NCI-H1048 (cell line): ENCODE results near the gene KLHL1.

Experiments
- DNase-seq: peaks from one replicate; lab custom pipeline; 2025; lab: John Stamatoyannopoulos, UW

The KLHL1 gene

DNA sequence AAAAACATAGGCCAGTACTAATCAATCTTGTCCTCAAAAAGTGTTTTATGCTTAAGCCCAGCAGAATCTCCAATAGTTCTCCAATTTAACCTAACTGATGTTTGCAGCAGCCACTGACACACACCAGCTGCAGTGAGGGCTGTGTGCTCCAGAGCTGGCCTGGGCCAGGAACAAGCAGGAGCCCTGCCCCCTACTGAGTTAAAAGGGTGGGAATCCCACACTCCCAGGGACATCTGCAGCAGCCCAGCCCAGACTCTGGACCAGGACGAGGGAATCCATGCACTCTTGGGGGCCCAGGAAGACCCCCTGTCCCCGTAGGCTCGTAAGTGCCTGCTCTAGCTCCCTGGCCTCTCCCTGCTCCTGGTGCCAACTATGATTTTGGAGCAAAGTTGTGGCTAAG is 92.1 kb downstream of the KLHL1 start:
- DNase-seq, result no peak

DNA sequence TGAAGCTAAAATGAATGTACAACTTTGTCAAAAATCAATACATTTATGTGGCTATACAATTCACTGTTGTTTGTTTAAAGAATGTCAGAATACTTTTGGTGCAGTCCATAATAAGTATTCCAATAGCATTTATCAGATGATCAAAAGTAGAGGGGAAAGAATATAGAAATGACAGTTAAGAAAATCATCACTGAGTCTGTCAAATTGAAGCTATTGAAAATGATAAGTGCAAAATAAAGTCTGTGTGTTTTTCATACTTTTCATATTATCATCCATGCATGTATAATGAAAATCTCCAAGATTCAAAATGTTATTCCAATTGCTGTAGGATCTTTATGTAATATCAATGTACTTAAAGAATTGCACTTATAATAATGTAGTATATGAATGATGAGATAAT is 93.9 kb downstream of the KLHL1 start:
- no peak for DNase-seq

- DNase-seq, result no peak
Observed at GRCh38 chr13:69999875-70000274, 108.4 kb downstream of the KLHL1 start.

GRCh38 chr13:69997061-69997460 is 111.2 kb downstream of the KLHL1 start:
- DNase-seq, result no peak

- DNase-seq, result no peak
Observed at GRCh38 chr13:69980799-69981198, 127.5 kb downstream of the KLHL1 start.

- DNase-seq, result no peak
Observed at GRCh38 chr13:69975496-69975895, 132.8 kb downstream of the KLHL1 start.

- DNase-seq, result no peak
Observed at GRCh38 chr13:69970520-69970919, 137.7 kb downstream of the KLHL1 start.

GRCh38 chr13:69959046-69959445 is 149.2 kb downstream of the KLHL1 start:
- no peak for DNase-seq

GRCh38 chr13:69956839-69957238 is 151.4 kb downstream of the KLHL1 start:
- DNase-seq, result no peak

GRCh38 chr13:69956349-69956748 is 151.9 kb downstream of the KLHL1 start:
- DNase-seq, result no peak

GRCh38 chr13:69955271-69955670 is 153.0 kb downstream of the KLHL1 start:
- DNase-seq, result no peak

- no peak for DNase-seq
Observed at GRCh38 chr13:69951412-69951811, 156.8 kb downstream of the KLHL1 start.

DNA sequence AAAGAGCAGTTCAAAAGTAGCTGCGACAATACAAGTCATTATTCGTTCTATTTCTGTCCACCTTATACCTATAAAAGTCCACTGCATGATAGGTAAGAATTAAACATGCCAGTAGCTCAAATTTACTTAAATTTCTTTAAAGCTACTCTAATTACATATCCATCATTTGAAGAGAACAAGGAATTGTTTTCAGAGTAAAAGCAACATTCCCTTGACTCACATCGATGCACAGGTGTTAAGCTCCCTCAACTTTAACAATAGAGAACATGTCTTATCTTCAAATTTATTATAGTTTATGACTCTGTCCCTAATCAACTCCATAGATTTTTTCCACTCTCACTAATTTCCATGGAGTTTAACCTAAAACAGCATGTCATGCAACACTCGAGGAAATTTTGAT is 158.1 kb downstream of the KLHL1 start:
- DNase-seq, result no peak

DNA sequence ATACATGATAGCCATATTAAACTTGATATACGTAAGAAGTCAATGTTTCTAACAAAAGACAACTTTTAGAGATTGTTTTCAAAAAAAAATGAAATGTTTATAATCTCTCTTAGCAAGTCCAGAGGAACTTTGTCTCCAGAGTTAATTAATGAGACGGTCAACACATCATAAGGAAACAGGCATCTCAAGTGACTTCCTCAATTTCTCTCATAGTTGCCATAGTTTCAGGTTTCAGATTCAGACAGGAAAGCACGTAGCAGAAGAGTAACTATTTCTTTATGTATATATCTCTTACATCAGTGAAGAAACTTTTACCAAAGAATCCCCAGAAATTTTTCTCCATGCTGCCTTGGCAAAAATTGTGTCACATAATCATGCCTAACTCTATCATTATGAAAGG is 160.2 kb downstream of the KLHL1 start:
- DNase-seq, result no peak

GRCh38 chr13:69947582-69947981 is 160.7 kb downstream of the KLHL1 start:
- no peak for DNase-seq

GRCh38 chr13:69946511-69946910 is 161.7 kb downstream of the KLHL1 start:
- no peak for DNase-seq

GRCh38 chr13:69935043-69935442 is 173.2 kb downstream of the KLHL1 start:
- DNase-seq, result no peak

DNA sequence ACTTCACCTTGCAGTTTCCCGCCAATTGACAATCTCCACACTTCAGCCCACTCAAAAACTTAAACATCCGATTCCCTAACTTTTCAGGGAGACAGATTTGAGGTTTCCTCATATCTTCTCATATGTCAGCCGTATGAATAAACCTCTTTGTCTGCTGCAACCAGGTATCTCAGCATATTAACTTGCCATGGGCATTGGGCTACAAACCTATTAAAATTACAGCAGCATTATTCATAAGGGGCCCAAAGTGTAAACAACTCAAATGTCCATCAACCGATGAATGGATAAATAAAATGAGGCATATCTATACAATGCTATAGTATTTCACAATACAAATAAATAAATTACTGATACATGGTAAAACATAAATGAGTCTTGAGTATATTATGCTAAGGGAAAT is 180.0 kb downstream of the KLHL1 start:
- DNase-seq, result no peak

DNA sequence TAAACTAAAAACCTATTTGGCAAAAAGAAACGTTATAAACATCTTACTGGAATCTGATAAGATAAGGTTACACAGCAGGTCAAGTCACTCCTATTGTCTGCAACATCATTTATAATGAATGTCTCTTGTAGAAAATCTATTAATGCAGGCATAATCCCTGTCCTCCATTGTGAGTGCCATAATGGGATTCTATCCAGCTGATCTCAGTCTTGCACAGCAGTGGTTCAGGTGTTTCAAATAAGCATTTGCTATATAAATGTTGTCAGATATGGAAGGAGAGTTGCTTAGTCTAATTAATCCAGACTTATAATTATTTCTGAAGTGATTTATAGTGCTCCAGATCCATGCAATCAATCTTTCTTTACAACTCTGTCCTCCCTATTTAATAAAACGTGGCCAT is 187.1 kb downstream of the KLHL1 start:
- DNase-seq, result no peak

DNA sequence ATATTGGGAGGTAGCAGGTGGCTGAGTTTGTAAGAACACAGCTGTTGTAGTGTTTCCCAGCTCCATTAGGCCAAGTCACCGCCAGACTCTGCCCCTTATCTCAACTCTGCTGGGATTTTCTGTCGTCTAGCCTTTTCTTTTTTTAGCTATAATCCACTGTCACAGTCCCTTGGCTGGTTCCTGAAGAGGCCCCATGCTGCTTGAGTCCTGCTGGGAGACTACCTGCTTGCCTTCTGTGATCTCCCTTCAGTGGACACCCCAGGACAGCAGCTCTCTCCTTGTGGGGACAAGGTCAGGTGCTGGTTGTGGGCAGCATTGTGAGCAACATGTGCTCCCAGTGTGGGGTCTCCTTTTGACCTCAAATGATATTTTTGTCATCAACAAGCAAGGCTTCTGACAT is 195.6 kb downstream of the KLHL1 start:
- no peak for DNase-seq

DNA sequence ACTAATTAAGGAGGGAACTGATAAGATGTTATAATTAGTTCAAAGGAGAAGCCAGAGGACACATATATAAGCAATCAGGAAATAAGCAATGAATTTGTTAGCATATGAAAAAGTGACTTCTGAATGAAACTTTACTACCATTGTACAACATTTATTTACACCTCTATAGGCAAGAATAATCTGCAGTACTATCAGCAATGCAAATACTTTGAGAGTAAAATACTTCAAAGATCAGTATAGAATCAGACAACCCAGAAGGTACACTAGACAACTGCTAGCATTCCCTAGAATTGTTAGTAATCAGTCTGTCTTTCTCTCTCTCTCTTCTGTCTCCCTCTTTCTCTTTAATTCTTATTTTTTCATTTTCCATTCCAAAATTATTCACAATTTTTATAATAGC is 197.5 kb downstream of the KLHL1 start:
- DNase-seq, result no peak

GRCh38 chr13:69904784-69905183 is 203.5 kb downstream of the KLHL1 start:
- no peak for DNase-seq

GRCh38 chr13:69903081-69903480 is 205.2 kb downstream of the KLHL1 start:
- no peak for DNase-seq

DNA sequence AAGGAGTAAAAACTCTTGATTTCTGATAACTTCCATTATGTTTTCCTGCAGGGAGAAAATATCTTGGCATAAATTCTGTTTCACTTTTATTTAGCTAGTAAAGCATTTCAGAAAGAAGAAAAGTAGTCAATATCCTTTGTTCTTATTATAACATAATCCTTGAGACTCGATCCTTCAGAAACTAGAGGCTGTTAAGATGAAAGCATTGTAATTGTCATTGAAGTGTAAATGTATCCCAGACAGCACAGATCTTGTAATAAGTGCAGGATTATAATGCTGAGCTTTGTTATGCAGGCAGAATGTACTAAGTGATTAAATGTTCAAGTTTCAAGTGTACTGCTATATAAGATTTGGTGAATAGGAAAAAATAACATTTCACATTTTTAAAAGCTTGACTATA is 225.8 kb downstream of the KLHL1 start:
- DNase-seq, result no peak

- no peak for DNase-seq
Observed at GRCh38 chr13:69879936-69880335, 228.3 kb downstream of the KLHL1 start.
